GM18873 (cell line): Measurements from ENCODE around the gene MDM4.

Source experiments
- ATAC-seq: cut with Tn5 transposase; IDR thresholded peaks from one replicate; pipeline ENCODE4 v1.9.1; 2021; ENCODE audit warnings: mild to moderate bottlenecking, moderate library complexity, moderate number of reproducible peaks; ENCODE audit not compliant: unreplicated experiment, low FRiP score

Gene MDM4

GRCh38 chr1:204600203-204600602, 84.0 kb downstream of the MDM4 start:
- ATAC-seq = no peak

GRCh38 chr1:204600968-204601367, 84.8 kb downstream of the MDM4 start:
- ATAC-seq = no peak

- ATAC-seq = no peak
Measured at GRCh38 chr1:204602111-204602579, 85.9 kb downstream of the MDM4 start.

- ATAC-seq = no peak
Measured at GRCh38 chr1:204602871-204603542, 86.8 kb downstream of the MDM4 start.

- no peak for ATAC-seq
Measured at GRCh38 chr1:204605791-204606190, 89.6 kb downstream of the MDM4 start.
